GM19240 (cell line): ENCODE results near the gene MCRIP1.
A peak's percentile ranks its signal among the peaks of the same experiment; 100 is the strongest.

Experiments used
- DNase-seq: peaks from one replicate; pipeline ENCODE4 v3.0.0; 2011; ENCODE audit warnings: low spot score; ENCODE audit not compliant: insufficient read length

The MCRIP1 gene, protein sequence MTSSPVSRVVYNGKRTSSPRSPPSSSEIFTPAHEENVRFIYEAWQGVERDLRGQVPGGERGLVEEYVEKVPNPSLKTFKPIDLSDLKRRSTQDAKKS

DNA sequence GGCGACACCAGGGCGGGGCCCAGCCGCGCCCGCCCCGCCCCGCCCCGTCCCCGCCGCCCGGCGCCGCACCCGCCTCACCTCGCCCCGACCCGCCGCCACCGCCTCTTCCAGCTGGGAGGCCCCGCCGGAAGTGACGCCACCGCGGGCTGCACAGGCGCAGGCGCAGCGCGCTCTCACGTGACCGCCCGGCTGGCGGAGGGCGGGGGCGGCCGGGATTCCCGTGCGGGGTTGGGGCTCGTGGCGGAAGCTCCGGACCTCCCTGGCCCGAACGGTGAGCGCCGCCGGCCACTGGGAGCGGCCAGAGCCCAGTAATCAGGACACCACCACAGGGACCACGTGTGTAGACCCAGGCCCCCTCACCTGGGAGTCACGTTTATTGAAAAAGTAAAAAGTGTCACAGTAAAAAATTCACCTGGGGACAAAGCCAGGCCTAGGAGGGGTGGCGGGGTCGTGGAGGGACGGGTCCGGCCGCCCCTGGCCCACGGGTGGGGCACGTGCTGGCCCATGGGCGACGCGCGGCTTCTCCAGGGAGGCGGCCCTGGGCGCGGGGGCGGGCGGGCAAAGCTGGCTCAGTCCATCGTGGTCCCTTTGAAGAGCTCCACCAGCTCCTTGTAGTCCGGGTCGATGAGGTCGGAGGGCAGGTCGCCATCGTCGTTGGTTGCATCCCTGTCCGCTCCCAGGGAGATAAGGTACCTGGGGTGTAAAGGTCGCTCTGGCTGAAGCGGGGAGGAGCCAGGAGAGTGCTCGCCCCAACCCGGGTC, at the start of gene MCRIP1:
TSS of gene MCRIP1 (minus strand) at position 132 of the 761 bp plus-strand sequence. CDS start 8,785 bp downstream, outside the sequence.
- DNase-seq, result peak; percentile 97

- no peak for DNase-seq
These were observed 46.0 kb upstream of the MCRIP1 start for GRCh38 chr17:81879121-81879520.

DNA sequence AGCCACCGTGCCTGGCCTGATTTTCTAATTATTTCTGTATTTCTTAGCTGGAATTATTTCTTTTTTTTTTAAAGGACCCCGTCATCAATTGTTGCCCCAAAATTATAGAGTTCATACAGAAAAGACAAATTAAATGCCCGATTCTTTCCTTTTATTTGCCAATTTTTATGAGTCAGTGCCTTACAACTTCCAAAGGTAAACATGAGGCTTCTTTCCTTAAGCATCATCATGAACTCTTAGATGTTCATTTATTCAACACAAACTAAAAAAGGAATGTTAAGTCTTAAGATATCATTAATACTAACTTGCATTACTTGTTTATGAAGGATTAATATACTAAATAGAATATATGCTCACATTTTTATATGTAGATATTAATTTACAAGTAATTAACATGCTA, 45.2 kb upstream of the MCRIP1 start:
- no peak for DNase-seq

DNA sequence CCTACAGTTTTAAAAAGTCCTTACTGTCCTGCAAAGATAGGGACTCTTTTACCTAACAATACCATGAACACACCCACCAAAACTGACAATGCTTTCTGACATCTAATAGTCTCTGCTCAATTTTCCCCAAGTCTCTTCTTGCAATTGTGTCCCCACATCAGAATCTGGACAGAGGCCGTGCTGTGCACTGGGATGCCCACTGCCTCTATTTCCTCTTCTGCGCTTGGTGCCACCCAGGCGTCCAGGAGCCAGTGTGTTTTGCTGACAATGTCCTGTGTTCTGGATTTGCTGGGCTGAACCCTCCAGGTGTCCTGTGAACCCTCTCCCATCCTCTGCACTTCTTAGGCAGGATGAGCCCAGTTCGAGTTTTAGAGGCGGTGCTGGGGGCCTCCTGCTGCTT, 44.5 kb upstream of the MCRIP1 start:
- no peak for DNase-seq

- peak; percentile 92 for DNase-seq
These were observed 38.5 kb upstream of the MCRIP1 start for GRCh38 chr17:81871387-81872230.

DNA sequence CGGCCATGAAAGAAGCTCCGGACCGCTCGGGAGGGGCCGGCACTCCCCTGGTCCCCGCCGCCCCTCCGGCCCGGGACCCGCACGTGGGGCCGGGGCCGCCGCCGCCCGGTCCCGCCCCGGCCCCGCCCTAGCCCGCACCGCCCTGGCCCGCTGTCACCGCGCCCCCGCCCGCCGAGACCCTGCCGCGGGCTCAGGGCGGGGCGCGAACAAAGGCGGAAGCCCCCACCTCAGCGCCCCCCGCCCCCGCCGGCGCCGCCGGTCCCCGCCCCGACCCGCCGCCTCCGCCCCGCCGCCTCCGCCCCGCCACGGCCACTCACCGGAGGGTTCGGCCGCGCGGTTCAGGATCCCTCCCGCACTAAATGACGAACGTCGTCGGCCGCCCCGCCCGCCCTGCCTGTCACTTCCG, 37.9 kb upstream of the MCRIP1 start, which contains the start of gene ARHGDIA:
TSS of gene ARHGDIA (minus strand) at position 357 of the 406 bp plus-strand sequence. CDS start 1,407 bp downstream, outside the sequence.
- no peak for DNase-seq

- peak; percentile 29 for DNase-seq
These were observed 37.3 kb upstream of the MCRIP1 start for GRCh38 chr17:81870131-81870980.

- peak; percentile 35 for DNase-seq
These were observed 36.4 kb upstream of the MCRIP1 start for GRCh38 chr17:81869221-81870130.

- no peak for DNase-seq
These were observed 35.7 kb upstream of the MCRIP1 start for GRCh38 chr17:81868674-81869220.

- no peak for DNase-seq
These were observed 35.0 kb upstream of the MCRIP1 start for GRCh38 chr17:81867991-81868673.

GRCh38 chr17:81867170-81867990, 34.3 kb upstream of the MCRIP1 start:
- no peak for DNase-seq

GRCh38 chr17:81866440-81867169, 33.5 kb upstream of the MCRIP1 start:
- no peak for DNase-seq

GRCh38 chr17:81865733-81866439, 32.8 kb upstream of the MCRIP1 start:
- DNase-seq, result no peak

DNA sequence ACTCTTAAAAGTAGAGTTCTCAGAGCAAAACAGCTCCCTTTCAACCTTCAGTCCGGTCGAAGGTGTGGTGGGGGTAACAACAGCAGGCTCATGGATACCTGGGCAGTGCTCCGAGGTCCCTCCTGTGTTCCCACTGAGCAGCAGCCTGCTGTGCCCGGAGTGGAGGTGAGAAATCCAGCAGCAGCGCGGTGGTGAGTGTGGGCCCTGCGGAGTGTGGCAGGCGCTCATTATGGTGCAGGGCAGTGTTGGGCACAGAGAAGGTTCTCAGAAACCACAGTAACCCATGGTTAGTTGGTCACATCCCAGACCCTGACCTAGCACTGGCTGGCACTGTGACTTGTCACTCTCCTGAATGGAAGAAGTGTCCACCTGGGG, 32.3 kb upstream of the MCRIP1 start:
- no peak for DNase-seq

DNA sequence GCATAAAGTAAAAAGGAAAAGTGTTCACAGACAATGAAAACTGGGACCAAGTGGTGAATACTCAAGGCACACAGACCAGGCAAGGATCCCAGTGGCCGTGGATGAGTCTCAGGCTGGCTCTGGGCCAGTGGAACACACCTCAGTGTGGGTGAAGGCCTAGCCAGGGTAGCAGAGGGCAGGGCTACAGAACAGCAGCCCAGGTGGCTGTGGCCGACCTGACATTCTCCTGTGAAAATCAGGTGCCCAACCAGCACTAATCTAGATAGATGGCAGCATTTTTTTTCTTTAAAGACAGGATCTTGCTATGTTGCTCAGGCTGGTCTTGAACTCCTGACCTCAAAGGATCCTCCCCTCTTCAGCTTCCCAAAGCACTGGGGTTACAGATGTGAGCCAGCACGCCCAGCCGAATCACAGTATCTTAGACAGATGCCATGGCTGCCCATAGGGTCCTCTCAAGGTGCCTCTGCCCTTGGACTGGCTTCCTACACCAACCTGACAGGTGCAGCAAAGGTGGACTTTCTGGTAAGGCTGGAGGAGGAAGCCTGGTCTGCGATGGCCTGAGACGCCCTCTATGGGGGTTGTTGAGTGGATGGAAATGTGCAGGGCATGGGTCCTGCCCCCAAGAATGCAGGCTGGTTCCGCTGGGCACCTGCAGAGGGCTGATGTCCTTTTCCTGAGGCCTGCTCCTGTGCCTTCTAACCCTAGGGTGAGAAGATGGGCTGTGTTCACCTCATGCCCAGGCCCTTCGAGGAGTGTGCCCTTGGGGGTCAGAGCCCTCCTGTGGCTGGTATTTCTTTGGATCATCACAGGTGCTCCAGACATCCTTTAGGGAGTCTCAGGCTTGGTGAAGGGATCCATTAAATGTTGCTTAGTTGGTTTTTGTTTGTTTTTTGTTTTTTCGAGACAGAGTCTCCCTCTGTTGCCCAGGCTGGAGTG, 31.0 kb upstream of the MCRIP1 start:
- no peak for DNase-seq

DNA sequence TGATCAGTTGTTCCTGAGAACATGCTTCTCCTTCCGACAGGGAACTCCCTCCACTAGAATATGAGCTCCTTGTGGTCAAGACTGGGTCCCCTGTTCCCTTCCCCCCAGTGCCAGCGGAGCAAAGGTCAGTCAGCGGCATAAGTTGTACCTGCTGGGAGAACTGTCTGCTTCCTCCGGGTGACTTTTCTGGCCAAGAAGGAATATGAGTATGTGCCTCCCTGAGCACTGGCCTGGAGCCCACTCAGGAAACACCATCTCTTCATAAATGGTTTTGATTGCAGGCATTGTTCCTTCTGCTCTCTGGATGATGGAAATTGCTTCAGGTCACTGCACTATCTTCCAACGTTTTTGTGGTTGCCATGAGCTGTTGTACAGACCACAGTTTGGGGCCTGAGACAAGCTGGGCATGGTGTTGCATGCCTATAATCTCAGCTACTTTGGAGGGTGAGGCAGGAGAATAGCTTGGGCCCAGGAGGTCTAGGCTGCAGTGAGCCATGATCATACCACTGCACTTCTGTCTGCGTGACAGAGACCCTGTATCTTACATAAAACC, 30.1 kb upstream of the MCRIP1 start:
- no peak for DNase-seq
